T-helper 9 cell (primary cell): ENCODE results near the gene CCDC47.
A peak's percentile ranks its signal among the peaks of the same experiment; 100 is the strongest.
"Not testable (repeated sequence)": the region's sequence is repeated elsewhere in the genome, so short reads cannot be mapped to it uniquely, and the experiment has no call there.

Experiments
- DNase-seq: peaks from one replicate; pipeline ENCODE4 v3.0.0-alpha.2; 2020
- total RNA-seq, 2 donors: gene quantifications; one replicate each; lab custom pipeline; 2026; lab: John Stamatoyannopoulos, UW

Gene CCDC47, protein sequence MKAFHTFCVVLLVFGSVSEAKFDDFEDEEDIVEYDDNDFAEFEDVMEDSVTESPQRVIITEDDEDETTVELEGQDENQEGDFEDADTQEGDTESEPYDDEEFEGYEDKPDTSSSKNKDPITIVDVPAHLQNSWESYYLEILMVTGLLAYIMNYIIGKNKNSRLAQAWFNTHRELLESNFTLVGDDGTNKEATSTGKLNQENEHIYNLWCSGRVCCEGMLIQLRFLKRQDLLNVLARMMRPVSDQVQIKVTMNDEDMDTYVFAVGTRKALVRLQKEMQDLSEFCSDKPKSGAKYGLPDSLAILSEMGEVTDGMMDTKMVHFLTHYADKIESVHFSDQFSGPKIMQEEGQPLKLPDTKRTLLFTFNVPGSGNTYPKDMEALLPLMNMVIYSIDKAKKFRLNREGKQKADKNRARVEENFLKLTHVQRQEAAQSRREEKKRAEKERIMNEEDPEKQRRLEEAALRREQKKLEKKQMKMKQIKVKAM
- total RNA-seq: 47.5 to 71.4 reads per million in 2 donors

GRCh38 chr17:63773272-63774140 lies at the start of gene CCDC47:
CCDC47 (minus strand) TSS chr17:63773597; CDS start chr17:63766175, 7,422 bp downstream.
- DNase-seq: peak; percentile 93

DNA sequence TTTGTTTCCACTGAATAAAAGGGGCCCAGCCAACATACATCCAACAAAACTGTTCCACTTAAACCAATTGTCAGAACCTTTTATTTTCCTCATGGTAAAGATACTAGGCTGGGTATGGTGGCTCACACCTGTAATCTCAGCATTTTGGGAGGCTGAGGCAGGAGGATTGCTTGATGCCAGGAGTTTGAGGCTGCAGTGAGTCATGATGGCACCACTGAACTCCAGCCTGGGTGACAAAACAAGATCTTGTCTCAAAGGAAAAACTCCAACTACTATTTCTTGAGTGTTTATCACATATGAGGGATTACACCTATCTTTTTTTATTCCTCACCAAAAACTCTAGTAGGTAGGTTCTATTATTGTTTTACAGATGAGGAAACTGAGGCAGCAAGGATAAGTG lies 49.1 kb upstream of the CCDC47 start:
- no peak for DNase-seq

DNA sequence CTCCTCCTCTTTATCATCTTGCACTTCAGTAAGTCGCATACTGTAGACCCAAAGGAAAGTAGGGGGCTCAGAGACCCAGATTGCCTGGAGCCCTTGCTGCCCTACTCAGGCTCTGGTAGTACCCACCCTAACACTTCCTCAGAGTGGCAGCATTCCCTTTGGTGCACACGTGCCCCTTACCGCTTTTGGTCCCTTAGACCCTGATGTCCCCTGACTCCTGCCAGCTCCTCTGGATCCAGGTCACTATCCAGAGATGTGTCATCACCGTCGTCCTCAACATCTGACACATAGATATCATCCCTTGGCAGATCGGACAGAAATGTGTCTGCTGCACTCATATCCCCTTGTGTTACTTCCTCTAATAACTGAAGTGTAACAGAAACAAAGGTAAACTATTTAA lies 48.4 kb upstream of the CCDC47 start:
- no peak for DNase-seq

DNA sequence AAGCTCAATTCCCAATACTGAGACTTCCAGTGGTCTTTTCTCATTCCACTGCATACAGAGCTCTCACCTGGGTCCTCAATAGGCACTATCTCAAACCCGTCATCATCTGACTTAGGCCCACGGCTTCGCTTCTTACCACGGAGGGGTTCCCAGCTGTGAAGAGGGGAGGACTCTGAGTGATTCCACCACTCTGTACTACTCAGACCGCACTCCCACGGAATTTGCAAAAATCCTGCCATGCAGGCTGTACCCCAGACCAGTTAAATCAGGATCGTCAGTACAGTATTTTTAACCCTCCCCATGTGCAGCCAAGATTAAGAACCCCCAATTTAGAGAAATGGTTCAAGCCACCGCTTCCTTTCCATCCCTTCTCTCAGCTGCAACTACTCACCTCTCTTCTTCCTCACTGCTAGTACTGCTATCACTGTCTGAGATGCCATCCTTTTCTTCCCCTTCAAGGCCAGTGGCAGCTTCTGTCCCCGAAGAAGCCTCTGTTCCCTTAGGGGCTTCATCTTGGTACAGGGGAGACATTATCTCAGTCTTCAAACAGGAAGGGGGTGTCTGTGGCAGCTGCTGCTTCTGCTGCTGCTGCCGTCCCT lies 47.7 kb upstream of the CCDC47 start:
- DNase-seq: no peak

- no peak for DNase-seq
Observed at GRCh38 chr17:63819585-63820537, 46.5 kb upstream of the CCDC47 start.

- no peak for DNase-seq
Observed at GRCh38 chr17:63819131-63819530, 45.7 kb upstream of the CCDC47 start.

DNA sequence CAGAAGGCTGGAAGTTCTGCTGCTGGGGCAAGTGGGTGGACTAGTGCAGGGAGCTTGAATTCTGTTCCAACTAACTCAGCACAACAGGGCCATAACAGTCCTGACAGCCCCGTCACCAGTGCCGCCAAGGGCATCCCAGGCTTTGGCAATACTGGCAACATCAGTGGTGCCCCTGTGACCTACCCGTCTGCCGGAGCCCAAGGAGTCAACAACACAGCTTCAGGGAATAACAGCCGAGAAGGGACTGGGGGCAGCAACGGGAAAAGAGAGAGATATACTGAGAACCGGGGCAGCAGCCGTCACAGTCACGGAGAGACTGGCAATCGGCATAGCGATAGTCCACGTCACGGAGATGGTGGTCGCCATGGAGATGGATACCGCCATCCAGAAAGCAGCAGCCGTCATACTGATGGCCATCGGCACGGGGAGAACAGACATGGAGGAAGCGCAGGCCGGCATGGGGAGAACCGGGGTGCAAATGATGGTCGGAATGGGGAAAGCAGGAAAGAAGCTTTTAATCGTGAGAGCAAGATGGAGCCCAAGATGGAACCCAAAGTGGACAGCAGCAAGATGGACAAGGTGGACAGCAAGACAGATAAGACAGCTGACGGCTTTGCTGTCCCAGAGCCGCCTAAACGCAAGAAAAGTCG lies 44.5 kb upstream of the CCDC47 start:
- DNase-seq: no peak

- no peak for DNase-seq
Observed at GRCh38 chr17:63816669-63817068, 43.3 kb upstream of the CCDC47 start.

DNA sequence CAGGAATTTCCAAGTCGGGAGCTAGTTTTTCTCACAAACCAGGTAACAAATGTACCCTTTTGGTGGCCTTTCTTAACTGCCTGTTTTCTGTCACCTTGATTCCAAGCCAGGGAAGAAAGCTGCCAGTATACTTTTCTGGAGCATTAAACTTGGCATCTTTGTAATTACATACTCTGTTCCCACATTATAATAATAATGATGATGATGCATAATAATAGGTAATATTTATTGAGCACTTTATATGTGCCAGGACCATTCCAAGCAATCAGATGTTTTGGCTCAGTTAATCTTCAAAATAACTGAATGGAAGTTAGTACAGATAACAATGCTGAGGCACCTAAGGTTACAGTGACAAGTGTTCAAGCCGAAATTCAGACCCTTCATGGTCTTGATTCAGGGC lies 42.7 kb upstream of the CCDC47 start:
- no peak for DNase-seq

DNA sequence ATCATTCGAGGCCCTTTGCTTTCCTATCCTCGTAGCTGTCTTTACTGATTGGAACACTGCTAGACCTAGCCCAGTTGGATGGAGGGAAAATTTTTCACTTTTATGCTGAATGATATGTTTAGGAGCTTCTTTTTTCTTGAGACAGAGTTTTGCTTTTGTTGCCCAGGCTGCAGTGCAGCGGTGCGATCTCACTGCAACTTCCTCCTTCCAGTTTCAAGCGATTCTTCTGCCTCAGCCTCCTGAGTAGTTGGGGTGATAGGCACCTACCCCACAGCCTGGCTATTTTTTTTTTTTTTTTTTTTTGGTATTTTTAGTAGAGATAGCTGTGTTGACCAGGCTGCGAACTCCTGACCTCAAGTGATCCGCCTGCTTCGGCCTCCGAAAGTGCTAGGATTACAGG lies 36.6 kb upstream of the CCDC47 start:
- no peak for DNase-seq

GRCh38 chr17:63805591-63805990 lies 32.2 kb upstream of the CCDC47 start:
- no peak for DNase-seq

GRCh38 chr17:63804328-63804727 lies 30.9 kb upstream of the CCDC47 start:
- no peak for DNase-seq

- DNase-seq: no peak
Observed at GRCh38 chr17:63800783-63801182, 27.4 kb upstream of the CCDC47 start.

DNA sequence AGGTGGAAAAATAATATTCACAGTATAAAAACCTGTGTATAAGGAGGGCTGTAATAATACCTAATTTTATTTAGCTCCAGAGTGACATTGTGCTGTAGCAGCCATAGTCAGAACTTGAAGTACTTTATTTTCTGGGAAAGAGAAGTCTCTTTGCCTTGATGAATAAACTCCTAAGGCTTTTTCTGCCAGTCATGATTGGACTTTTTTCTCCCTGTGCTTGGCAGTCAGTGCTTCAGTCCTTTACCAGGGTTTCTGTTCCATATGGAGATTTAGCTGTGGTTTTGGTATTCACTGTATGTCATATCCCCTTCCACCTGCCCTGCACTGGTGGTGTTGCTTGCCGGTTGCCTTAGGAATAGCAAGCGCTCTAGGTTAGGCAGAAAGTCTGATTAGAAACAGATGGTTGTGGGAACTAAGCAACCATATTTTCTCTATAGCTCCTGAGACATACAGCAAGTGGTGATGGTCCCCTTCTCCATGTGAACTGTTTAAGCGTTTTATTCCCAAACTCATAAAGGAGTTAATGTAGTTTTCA lies 25.2 kb upstream of the CCDC47 start:
- DNase-seq: no peak

DNA sequence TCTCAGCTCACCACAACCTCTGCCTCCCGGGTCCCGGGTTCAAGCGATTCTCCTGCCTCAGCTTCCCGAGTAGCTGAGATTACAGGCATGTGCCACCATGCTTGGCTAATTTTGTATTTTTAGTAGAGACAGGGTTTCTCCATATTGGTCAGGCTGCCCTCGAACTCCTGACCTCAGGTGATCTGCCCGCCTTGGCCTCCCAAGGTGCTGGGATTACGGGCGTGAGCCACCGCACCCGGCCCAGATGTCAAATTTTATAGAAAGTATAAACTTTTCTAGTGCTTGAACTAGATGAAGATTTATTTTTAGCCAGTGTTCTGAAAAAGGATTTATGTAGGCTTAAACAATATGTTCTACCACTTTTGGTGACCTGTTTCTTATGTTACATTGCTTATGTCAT lies 23.0 kb upstream of the CCDC47 start:
- not testable (repeated sequence) for DNase-seq

DNA sequence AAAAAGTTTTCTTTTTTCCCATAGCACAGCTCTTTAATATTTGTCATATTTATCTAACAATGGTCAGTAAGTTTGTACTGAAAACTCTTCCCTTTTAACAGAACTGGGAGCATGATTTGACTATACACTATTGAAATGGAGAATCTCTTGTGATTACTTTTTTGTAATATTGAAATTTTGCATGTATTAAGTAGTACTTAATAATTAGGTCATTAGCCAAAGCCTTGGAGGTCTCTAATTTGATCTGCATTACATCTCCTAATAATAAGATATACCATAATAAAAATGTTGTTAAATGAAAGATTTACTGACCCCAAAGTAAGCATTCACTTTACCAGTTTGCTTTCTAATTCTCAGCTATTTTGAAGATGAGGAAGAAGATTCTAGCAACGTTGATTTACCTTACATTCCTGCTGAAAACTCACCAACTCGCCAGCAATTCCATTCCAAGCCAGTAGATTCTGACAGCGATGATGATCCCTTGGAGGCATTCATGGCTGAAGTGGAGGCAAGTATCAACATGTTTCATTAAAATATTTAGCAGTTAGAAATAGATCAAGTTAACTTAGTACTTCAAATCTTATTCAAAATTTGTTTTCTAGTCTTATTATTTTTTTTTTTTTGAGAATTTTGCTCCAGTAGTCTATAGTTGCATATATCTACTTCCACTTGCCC lies 18.8 kb upstream of the CCDC47 start:
- DNase-seq: no peak

DNA sequence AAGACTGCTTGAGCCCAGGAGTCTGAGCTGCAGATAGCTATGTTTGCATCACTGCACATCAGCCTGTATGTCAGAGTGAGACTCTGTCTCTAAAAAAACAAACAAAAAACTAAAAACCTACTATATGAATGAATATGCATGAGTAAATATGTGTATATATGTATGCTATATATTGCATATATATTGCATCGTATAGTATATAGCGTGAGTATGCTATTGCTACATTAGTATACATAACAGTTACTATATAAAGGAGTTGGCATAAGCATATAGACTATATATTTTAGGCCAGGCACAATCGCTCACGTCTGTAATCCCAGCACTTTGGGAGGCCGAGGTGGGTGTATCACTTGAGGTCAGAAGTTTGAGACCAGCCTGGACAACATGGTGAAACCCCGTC lies 16.7 kb upstream of the CCDC47 start:
- DNase-seq: no peak

- no peak for DNase-seq
Observed at GRCh38 chr17:63786971-63787711, 13.7 kb upstream of the CCDC47 start.

GRCh38 chr17:63786117-63786516 lies 12.7 kb upstream of the CCDC47 start:
- DNase-seq: no peak

GRCh38 chr17:63785556-63785955 lies 12.2 kb upstream of the CCDC47 start:
- DNase-seq: no peak
